ENCODE results near the gene IL1RAPL2.
"Not testable (repeated sequence)": the region's sequence is repeated elsewhere in the genome, so short reads cannot be mapped to it uniquely, and the experiment has no call there.

IL1RAPL2 gene

GRCh38 chrX:105189093-105189492 lies 623.1 kb downstream of the IL1RAPL2 start:
- no peak for DNase-seq

DNA sequence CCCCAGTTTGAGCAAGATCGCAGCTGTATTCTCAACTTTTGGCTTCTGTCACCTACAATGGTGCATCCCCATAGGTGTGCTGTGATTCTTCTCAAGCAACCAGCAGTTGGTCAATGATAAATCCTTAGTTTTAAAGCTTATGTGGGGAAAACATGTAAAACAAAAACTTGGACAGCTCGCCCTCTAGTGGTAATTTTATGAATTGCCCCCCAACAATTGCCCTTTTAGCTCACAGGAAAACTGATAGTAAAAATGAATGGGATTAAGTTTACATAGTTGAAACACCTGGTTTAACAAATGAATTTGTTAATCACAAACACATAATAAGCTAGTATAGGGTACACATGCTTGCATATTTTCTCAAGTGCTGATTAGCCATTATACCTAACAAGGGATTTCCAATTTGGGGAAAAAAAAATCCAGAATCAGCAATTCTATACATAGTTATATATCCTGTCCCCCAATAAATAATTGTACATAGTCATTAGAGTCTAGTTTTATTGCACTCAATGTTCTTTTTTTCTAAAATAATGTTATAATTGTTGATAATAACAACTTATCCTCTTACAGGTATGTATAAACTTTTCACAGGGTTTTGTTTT lies 624.4 kb downstream of the IL1RAPL2 start:
- DNase-seq: no peak

DNA sequence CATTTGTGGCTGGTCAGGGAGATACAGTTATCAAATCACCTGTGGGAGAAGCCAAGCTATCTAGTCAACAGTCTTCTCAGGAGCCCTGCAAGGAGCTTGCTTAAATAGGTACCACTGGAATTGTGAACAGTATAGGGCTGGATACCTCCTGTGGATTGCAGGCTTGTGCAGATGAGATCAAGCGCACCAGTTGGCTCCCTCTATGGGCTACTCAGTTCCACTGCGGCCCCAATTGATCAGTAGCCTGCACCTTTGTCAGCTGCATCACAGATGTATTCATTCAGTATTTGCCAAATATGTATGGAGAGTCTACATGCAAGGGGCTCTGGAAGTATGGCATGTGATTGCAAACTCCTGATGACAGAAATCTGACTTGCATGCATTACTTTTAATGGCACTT lies 625.9 kb downstream of the IL1RAPL2 start:
- no peak for DNase-seq

- no peak for DNase-seq
Observed at GRCh38 chrX:105209406-105209805, 643.4 kb downstream of the IL1RAPL2 start.

DNA sequence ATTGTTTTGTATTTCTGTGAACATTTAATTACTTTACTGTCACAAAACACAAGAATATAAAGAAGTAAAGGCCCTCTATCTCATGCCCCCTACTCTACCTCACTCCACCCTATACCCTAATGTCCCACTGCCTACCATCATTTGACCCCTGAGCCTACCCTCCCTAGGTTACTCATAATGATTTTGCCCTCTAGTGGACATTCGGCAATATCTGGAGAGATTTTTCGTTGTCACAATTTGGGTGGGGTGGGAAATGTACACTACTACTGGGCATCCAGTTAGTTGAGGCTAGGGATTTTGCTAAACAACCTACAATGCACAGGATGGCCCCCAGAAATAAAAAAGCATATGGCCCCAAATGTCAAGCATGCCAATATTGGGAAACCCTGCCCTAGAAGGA lies 644.3 kb downstream of the IL1RAPL2 start:
- DNase-seq: no peak

- no peak for DNase-seq
Observed at GRCh38 chrX:105211066-105211575, 645.1 kb downstream of the IL1RAPL2 start.

GRCh38 chrX:105219454-105220401 lies 653.7 kb downstream of the IL1RAPL2 start:
- DNase-seq: no peak

- no peak for DNase-seq
Observed at GRCh38 chrX:105220636-105221035, 654.6 kb downstream of the IL1RAPL2 start, which contains the start of gene TEX13A. Gene TEX13A (minus strand): TSS chrX:105220694. CDS start chrX:105220397, 297 bp downstream.

- no peak for DNase-seq
Observed at GRCh38 chrX:105221374-105221773, 655.4 kb downstream of the IL1RAPL2 start.

DNA sequence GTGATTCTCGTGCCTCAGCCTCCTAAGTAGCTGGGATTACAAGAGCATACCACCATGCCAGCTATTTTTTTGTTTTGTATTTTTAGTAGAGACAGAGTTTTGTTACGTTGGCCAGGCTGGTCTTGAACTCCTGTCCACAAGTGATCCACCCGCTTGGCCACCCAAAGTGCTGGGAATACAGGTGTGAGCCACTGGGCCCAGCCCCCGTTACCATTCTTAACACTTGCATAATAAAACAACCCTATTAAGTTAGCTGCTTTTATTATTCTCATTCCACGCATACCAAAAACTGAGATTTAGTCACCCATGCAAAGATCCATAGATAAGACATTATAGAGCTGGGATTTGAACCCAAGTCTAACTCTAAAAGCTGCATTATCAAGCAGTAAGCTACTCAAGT lies 660.5 kb downstream of the IL1RAPL2 start:
- no peak for DNase-seq

DNA sequence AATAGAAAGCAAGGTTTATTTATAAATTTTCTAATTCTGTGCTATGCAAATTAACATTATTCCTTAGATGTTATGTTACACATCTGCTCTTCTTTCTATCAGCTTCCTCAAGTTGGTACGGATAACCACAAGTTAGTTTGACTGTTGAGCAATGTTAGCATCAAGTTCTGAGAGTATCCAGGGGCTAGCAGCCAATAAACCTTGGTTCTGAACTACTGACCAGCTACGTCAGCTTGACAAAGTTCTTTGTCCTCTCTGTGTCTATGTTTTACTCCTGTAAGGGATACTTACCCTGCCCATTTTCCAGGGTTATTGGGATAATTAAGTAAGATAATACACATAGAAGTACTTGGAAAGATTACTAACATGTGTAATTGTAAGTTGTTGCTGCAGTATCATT lies 662.6 kb downstream of the IL1RAPL2 start:
- no peak for DNase-seq

DNA sequence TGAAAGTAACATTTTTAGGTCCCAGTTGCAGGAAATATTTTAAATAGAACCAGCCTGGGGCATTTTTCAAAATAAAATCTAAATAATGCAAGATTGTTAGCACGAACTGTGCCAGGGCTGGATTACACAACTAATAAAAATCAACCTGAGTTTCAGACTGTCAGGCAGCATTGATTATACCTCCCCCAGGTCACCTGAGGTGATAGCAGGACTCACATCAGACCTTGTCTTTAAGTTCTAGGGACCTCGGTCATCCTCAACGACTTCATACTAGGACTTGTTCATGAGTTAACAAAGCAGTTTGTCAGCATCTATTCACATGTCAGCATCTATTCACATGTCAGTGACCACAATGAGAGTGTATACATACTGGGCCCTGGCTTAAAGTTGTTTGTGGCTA lies 663.1 kb downstream of the IL1RAPL2 start:
- DNase-seq: no peak

DNA sequence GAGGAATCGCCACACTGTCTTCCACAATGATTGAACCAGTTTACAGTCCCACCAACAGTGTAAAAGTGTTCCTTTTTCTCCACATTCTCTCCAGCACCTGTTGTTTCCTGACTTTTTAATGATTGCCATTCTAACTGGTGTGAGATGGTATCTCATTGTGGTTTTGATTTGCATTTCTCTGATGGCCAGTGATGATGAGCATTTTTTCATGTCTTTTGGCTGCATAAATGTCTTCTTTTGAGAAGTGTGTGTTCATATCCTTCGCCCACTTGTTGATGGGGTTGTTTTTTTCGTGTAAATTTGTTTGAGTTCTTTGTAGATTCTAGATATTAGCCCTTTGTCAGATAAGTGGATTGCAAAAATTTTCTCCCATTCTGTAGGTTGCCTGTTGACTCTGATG lies 671.4 kb downstream of the IL1RAPL2 start:
- DNase-seq: not testable (repeated sequence)

DNA sequence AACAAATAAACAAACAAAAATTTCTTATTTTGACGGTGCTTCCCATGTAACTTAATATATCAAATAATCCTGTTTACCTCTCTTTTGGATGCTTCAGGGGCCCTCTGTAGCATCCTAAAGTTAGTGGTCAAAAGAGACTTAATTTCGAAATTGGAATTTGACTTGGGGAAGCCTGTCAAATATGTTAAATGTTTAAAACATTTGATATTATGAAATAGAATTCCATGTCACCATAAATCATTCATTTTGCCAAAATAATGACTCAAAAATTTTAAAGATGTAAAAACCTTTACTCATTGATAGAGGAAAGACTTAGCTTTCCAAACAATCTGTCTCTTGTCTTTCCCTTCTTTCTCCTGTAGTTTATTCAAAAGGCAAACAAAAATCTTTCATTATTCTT lies 675.1 kb downstream of the IL1RAPL2 start:
- no peak for DNase-seq

GRCh38 chrX:105260291-105261043 lies 694.5 kb downstream of the IL1RAPL2 start:
- no peak for DNase-seq

DNA sequence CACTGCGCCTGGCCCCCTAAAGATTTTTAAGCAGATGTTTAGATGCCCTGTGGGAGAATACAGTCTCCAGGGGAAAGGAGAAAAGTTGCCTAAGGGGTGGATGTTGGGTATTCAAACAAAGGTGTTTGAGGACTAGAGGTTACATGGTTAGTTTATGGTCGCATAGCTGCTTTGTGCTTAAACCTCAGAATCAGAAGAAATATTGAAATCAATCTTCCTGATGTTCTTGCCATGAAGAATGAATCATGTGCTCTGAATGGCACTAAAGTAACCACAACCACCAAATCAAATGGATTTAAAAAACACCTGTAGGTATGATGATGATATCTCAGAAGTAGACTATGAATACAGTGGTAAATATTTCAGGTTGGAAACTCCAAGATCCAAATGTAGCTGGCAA lies 697.2 kb downstream of the IL1RAPL2 start:
- DNase-seq: no peak

DNA sequence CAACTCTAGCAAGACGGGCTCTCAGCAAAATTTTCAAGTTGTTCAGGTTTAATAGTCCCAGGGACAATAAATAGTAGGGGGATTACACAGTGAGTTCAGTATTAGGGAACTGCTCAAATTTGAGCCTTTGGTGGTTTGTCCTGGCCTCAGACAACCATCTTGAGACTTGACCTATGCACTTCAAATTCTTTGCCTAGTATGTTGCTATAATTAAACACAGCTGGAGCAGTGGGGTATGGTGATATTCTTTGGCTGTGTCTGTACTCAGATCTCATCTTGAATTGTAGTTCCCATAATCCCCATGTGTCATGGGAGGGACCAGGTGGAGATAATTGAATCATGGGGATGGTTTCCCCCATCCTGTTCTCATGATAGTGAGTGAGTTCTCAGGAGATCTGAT lies 697.8 kb downstream of the IL1RAPL2 start:
- DNase-seq: no peak

DNA sequence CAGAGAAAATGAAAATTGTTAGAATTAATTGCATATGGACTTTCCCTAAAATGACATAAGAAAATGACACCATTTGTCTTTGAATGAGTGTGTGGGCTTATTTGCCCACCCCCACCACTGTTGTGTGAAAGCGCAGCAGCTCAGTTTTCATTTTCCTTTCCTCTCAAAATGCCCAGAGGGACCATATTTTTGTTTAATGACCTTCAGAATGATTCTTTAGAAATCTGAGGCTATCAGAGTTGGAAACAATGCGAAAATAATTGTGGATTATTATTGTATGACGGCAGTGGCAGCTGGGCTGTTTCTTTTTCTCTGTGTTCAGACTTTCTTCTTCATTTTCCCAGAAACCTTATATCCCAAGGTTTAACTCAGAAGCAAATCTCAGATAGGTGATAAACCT lies 699.1 kb downstream of the IL1RAPL2 start:
- DNase-seq: no peak

DNA sequence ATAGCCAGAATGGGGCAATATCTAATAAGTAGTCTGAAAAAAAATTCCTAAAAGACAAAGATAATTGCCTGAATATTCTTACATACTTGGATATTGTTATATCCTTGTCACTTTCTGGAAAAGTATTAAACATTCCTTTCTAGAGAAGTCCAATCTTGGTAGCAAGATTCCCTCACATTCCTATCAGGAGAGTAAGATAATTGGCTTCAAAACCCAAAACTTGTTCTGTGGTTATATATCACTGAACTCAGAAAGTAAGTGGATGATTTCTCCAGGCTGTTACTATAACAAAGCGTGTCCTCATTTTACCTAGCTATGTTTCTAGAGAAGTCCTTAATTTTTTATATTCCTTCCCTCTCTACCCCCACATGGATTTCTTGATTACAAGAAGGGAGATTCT lies 700.5 kb downstream of the IL1RAPL2 start:
- DNase-seq: no peak

DNA sequence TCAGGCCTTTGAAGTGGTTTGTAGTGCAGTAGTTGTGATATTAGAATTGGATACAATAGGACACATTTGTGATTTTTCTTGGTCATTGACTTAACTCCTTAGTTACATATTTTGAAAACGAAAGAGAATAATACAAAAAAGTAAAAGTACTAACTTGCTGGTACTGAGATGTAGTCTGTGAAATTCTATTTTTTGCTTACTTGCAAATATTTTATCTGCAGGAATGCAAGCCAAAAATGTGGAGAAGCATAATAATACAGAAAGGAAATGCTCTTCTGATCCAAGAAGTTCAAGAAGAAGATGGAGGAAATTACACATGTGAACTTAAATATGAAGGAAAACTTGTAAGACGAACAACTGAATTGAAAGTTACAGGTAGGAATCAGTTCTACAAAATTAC lies 701.2 kb downstream of the IL1RAPL2 start:
- no peak for DNase-seq

DNA sequence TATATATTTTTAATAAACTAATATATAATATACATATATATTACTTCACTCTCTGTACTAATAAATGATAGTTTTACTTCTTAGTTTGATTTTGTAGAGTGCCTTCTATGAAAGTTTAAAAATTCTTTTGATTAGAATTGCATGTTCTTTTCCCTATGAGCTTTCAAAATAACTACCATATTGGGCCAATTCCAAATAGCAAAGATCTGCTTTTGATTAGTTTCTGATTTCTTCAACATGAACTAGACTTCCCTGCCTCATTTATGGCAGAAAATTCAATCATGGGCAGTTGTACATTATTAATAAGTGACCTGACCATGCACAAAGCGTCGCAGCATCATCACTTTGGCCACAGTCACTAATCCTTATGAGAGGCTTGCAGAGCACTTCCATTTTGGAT lies 703.4 kb downstream of the IL1RAPL2 start:
- no peak for DNase-seq

DNA sequence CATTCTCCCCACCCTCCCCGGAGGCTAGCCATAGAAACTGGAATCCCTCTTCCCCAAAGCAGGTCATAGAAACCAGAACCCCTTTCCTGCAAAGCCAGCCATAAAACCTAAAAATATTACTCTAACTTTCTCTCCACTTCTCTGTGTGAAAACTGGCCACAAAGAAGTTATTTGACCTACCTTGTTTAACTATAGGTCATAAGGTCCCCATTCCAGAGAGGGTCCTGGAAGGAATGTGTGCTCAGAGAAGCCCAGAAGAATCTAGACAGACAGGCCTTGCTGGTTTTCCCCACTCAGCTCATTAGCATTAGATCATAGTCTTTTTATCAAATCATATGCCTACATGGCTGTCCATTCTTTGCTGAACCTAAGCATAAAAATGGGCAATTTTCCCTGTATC lies 707.3 kb downstream of the IL1RAPL2 start:
- no peak for DNase-seq

- DNase-seq: no peak
Observed at GRCh38 chrX:105274091-105274490, 708.1 kb downstream of the IL1RAPL2 start.
